ENCODE results near the gene LRMDA.
A peak's percentile ranks its signal among the peaks of the same experiment; 100 is the strongest.

Gene LRMDA

DNA sequence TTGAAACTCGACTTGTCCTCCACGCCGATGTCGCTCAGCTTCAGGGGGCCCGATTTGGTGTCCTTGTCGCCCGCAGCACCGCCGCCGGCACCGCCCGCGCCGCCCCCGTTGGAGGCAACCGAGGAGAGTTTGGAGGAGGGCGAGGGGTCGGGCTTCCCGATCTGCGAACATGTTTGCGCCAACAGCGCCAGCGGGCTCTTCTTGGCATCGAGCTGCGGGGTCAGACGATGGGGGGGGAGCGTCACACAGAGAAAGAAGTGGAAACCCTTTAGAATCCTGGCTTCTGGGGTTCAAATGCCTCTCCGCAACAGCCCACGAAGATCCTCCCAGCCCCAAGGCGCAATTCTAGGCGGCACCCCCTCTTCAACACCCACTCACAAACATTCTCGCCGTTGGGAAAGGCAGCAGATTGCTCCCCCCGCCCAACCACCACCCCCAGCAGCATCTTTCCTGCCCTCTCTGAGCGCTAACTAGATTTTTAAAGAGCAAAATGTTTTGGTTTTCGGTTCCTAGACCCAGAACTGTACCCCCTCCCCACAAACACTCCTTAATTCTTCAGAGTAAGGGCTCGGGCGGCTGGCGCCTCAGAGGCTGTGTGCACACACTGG, 31.2 kb upstream of the LRMDA start:
- peaks cover 8 to 45% (median 26%) of the 10 kb centered on the region in 11 experiments; a peak in 19 of 22 replicates for H4K20me1 ChIP-seq
- H3K9me3 ChIP-seq (replicated peaks in 1 of 11) = peaks cover 2 to 34% (median 12%) of the 10 kb centered on the region in 11 experiments; a peak in 13 of 22 replicates
- peak overlapping the region; percentile 85 to 100 (median 97) for H3K4me2 ChIP-seq
- H3K27me3 ChIP-seq = peaks cover 27 to 64% (median 50%) of the 10 kb centered on the region in 11 experiments
- peak overlapping the region; percentile 72 to 99 (median 86) for H3K4me3 ChIP-seq
- H3K27ac ChIP-seq = peak overlapping the region in 9 of 11 experiments; percentile 48 to 93 (median 78); a peak in 17 of 22 replicates
- peak overlapping the region; percentile 66 to 91 (median 80) for H3K9ac ChIP-seq
- peaks cover 19 to 38% (median 31%) of the 10 kb centered on the region in 10 experiments for H3K4me1 ChIP-seq
- H3K36me3 ChIP-seq = peaks cover 5 to 42% (median 10%) of the 10 kb centered on the region in 11 experiments; a peak in 15 of 22 replicates
- no peak for TF ChIP-seq Cebpa-rat (IDR thresholded peaks at IDR 0.05)

DNA sequence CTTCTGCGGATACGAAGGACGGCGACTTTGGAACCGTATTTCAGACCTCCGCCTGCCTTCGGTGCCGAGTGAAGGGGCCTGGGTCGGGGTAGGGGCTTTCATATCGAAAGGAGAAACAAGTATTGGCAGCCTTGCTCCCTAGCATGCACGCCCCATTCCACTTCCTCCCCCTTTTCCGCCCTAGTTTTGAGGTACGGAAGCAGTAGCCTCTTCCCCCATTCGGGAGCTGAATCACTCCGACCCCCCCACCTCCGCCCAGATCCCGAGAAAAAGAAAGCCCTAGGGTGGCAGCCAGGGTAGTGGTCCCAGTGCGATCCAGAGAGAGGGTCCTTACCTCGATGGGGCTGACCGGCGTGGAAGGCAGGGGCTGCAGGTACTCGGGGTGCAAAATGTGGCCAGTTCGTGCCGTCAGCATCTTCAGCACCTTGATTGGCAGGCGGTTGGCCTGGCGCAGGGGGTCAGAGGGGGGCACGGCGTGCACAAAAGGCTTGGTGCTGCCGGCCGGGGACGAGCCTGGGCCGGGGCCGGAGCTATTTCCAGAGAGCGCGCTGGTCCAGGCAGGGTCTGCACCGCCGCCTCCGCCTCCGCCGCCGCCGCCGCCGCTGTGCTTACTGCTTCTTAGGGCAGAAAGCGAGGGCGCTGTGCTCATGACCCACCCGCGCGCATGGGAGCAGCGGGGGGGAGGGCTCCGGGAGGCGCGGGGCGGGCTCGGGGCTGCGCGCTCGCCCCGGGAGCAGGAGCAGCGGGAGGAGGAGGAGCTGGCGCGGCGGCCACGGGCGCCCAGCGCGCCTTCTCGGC, 30.5 kb upstream of the LRMDA start:
- Histone ChIP-seq H3K27ac (peak overlapping the region; percentile 21 to 93 (median 68); a peak in 21 of 22 replicates), H3K4me3 (peak overlapping the region; percentile 72 to 99 (median 86))

DNA sequence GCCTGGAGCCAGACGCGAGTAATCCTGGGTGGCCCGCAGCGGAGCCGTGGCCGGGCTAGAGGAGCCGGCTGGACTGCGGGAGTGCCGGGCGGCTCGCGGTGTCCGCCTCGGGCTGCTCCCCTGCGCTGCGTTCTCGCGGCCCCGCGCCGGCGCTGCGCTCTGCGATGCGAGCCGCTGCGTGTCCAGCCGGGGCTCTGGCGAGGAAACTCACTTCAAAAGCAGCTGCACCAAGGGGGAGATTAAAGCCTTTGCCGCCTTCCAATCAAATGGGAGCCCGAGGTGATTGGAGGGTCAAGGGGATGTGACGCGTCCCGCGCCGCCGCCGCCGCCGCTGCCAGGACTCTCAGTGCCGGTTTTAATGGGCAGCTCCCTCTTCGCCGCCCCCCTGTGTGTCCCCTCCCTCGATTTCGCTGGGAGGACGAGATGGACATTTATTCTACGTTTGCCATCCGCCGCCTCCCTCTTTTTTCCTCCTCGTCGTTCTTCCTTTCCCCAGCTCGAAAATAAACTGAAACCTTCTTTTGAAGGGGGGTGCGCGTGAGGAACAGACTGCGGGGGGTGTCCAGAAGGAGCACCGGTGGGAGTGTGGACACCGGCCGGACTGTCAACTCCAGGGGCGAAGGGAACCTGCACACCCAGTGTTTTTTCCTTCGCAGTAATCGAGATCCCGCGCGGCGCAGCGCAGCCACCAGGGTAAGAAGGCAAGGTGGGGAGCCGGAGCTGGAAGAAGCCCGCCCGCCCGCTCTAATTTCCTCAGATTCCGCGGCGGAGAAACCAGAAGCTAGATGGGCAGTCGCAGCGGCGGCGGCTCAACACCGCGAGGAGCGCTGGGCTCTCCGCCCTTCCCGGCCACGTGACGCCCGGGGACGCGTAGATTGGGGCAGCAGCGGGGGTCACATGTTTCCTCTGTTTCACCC, 29.6 kb upstream of the LRMDA start, which contains the start of gene ZNF503:
TSS of gene ZNF503 (minus strand) at position 196 of the 917 bp plus-strand sequence. CDS start 345 bp downstream, outside the sequence.
- peaks cover 19 to 38% (median 31%) of the 10 kb centered on the region in 10 experiments for H3K4me1 ChIP-seq
- peaks cover 5 to 34% (median 10%) of the 10 kb centered on the region in 11 experiments; a peak in 15 of 22 replicates for H3K36me3 ChIP-seq
- peak within 1 kb of the TSS; percentile 66 to 91 (median 80) for H3K9ac ChIP-seq
- peak within 1 kb of the TSS; percentile 72 to 99 (median 86) for H3K4me3 ChIP-seq
- H3K27me3 ChIP-seq = peaks cover 43 to 76% (median 65%) of the 10 kb centered on the region in 11 experiments
- peak within 1 kb of the TSS; percentile 21 to 93 (median 68); a peak in 21 of 22 replicates for H3K27ac ChIP-seq
- peaks cover 0 to 32% (median 14%) of the 10 kb centered on the region in 11 experiments; a peak in 14 of 22 replicates for H3K9me3 ChIP-seq (replicated peaks in 1 of 11)
- H4K20me1 ChIP-seq = peaks cover 8 to 52% (median 32%) of the 10 kb centered on the region in 11 experiments; a peak in 19 of 22 replicates
- H3K4me2 ChIP-seq = peak within 1 kb of the TSS; percentile 85 to 100 (median 97)
- no peak for TF ChIP-seq Cebpa-rat (IDR thresholded peaks at IDR 0.05)

More for the DNA sequence above, 30.5 kb upstream of the LRMDA start:
- H3K27me3 ChIP-seq = peaks cover 34 to 71% (median 57%) of the 10 kb centered on the region in 11 experiments
- peaks cover 5 to 35% (median 10%) of the 10 kb centered on the region in 11 experiments; a peak in 15 of 22 replicates for H3K36me3 ChIP-seq
- no peak for TF ChIP-seq Cebpa-rat (IDR thresholded peaks at IDR 0.05)
- peaks cover 19 to 38% (median 31%) of the 10 kb centered on the region in 10 experiments for H3K4me1 ChIP-seq
- peak overlapping the region; percentile 85 to 100 (median 97) for H3K4me2 ChIP-seq
- H3K9me3 ChIP-seq (replicated peaks in 1 of 11) = peaks cover under 1 to 32% (median 9%) of the 10 kb centered on the region in 11 experiments; a peak in 15 of 22 replicates
- peaks cover 8 to 46% (median 30%) of the 10 kb centered on the region in 11 experiments; a peak in 19 of 22 replicates for H4K20me1 ChIP-seq
- peak overlapping the region; percentile 66 to 91 (median 80) for H3K9ac ChIP-seq

DNA sequence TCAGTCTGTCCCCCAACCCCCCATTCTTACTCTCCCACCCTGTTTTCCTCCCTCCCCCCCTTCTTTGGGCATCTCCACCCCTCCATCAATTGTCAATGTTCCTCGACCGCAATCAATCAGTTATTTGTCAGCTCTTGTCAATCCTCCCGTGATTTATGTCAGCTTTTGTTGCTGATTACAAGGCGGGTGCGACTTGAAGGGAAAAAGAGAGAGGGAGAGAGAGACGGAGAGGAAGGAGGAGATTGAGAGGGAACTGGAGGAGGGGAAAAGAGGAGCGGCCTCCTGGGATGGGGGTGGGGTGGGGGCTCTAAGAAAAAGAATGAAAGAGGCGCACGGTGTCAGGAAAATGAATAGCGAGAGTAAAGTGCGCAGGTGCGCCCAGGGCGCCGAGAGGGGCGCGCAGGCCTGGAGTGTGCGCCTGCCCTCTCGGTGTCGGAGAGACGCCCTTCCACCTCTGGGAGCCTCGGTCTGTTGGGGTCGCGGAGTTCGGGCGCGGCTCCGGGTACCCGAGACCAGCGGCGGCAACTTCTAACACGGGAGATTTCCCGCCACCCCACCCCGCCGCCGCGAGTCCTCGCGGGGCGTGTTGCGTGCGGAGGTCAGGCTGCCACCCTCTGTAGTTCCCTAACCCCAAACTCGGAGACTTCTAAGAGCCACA, 28.8 kb upstream of the LRMDA start:
- peaks cover 8 to 59% (median 34%) of the 10 kb centered on the region in 11 experiments; a peak in 20 of 22 replicates for H4K20me1 ChIP-seq
- H3K4me1 ChIP-seq = peaks cover 19 to 40% (median 33%) of the 10 kb centered on the region in 10 experiments
- H3K4me2 ChIP-seq = peak overlapping the region; percentile 85 to 100 (median 97)
- peaks cover 5 to 35% (median 10%) of the 10 kb centered on the region in 11 experiments; a peak in 15 of 22 replicates for H3K36me3 ChIP-seq
- H3K27me3 ChIP-seq = peaks cover 51 to 84% (median 73%) of the 10 kb centered on the region in 11 experiments
- peak overlapping the region; percentile 53 to 91 (median 79) for H3K9ac ChIP-seq
- peak overlapping the region in 6 of 11 experiments; percentile 26 to 93 (median 62); a peak in 12 of 22 replicates for H3K27ac ChIP-seq
- peak overlapping the region; percentile 72 to 99 (median 86) for H3K4me3 ChIP-seq
- TF ChIP-seq Cebpa-rat (IDR thresholded peaks at IDR 0.05) = no peak
- H3K9me3 ChIP-seq (replicated peaks in 1 of 11) = peaks cover 5 to 40% (median 22%) of the 10 kb centered on the region in 11 experiments

DNA sequence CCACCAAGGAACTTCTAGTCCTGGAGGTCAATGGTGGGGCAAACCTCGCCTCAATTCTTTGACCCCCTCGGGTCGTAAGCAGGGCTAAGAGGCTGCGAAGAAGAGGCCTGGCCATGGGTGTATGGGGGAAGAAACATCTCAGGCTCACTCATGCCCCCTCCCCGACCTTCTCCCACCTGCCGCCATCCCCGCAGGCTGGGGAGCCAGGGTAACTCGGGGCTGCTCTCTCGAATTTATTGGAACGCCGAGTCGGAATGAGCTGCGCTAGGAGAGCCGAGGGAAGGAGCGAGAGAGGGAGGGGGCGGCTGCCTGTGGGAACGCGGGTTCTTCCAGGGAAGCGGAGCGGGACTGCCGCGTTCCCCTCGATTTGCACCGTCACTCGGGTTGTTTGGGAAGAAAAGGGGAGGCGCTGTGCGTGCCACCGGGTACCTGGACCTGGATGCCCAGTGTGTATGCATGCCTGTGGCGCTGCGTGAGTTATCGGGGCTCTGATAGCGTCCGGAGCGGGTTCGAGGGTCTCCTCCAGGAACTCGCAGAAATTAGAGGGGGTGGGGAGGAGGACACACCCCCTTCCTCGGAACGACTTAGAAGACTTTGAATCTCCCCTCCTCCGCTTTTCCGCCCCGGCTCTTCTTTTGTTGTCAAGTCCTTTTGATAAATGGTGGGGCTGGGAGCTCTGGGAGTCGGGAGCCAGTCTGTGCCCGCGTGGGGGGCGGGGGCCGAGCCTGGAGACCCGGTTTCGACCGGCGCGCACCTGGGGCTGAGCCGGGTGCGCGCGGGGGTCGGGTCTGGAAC, 28.1 kb upstream of the LRMDA start:
- H3K27me3 ChIP-seq = peaks cover 58 to 91% (median 81%) of the 10 kb centered on the region in 11 experiments
- H3K9me3 ChIP-seq (replicated peaks in 1 of 11) = peaks cover 12 to 47% (median 30%) of the 10 kb centered on the region in 11 experiments
- H3K4me3 ChIP-seq = peak overlapping the region; percentile 72 to 99 (median 86)
- peaks cover 5 to 36% (median 10%) of the 10 kb centered on the region in 11 experiments; a peak in 15 of 22 replicates for H3K36me3 ChIP-seq
- H3K4me2 ChIP-seq = peak overlapping the region; percentile 85 to 100 (median 97)
- peak overlapping the region; percentile 53 to 91 (median 79); a peak in 19 of 22 replicates for H3K9ac ChIP-seq
- H4K20me1 ChIP-seq = peaks cover 8 to 63% (median 40%) of the 10 kb centered on the region in 11 experiments; a peak in 20 of 22 replicates
- peak overlapping the region in 4 of 11 experiments; percentile 39 to 93 (median 78); a peak in 8 of 22 replicates for H3K27ac ChIP-seq
- H3K4me1 ChIP-seq = peaks cover 19 to 36% (median 33%) of the 10 kb centered on the region in 10 experiments
- no peak for TF ChIP-seq Cebpa-rat (IDR thresholded peaks at IDR 0.05)

DNA sequence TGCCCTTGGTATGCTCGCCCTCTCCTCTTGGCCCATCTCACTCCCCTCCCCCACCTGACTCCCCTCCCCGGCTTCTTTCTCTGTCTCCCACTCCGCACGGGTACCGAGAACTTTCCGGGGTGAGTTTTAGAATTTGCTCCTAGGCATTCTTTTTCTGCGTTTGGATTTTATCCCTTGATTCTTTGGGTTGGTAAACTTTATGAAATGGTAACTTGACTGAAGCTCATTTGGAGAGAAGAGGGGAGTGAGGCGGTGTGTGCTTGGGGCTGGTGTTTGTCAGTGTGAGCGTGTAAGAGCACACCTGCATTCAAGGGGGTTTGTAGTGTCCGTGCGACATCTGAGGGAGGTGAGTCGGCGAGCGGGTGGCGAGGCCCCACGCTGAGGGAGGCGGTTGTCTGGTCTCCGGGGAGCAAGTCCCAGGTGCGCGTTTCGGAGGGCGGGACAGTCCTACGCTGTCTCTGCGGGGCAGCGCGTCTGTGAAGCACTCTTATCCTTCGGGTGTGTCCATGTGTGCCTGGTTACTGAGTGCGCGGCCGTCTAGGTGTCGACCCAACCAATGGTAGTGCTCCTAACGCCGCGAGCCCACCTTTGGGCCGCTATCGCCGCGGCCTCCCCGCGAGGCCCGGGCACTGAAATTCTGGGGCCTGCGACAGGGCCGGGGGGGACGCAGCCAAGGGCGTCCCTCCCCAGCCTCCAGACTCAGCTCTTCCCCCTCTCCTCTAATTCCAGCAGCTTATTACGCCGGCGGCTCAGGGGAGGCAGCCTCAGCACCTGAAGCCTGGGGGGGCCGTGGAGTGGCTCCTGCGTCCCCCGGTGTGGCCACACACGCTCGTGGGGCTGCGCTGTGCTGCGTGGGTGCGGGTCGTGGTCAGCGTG, 27.2 kb upstream of the LRMDA start:
- peak overlapping the region; percentile 72 to 99 (median 86) for H3K4me3 ChIP-seq
- H3K4me2 ChIP-seq = peak overlapping the region; percentile 85 to 100 (median 97)
- peak overlapping the region in 3 of 11 experiments; percentile 76 to 91 (median 83); a peak in 6 of 22 replicates for H3K9ac ChIP-seq
- peaks cover 66 to 98% (median 89%) of the 10 kb centered on the region in 11 experiments for H3K27me3 ChIP-seq
- peaks cover under 1 to 28% (median 3%) of the 10 kb centered on the region in 11 experiments; a peak in 14 of 22 replicates for H3K36me3 ChIP-seq
- H3K9me3 ChIP-seq (replicated peaks in 1 of 11) = peaks cover 21 to 56% (median 38%) of the 10 kb centered on the region in 11 experiments
- H4K20me1 ChIP-seq = peaks cover 6 to 55% (median 32%) of the 10 kb centered on the region in 11 experiments; a peak in 20 of 22 replicates
- peaks cover 23 to 36% (median 29%) of the 10 kb centered on the region in 10 experiments for H3K4me1 ChIP-seq
- H3K27ac ChIP-seq = no peak overlapping the region
- TF ChIP-seq Cebpa-rat (IDR thresholded peaks at IDR 0.05) = no peak

All from BLaER1 treated with 17β-estradiol and CSF1 and Interleukin-3, amounts not matched to agents 10 nM and 100 nM (cell line).